Fibroblast of lung (primary cell): Measurements from ENCODE around the gene PCED1A. TPM values are rescaled to one million over a fixed set of nuclear protein-coding genes. Genes with fewer than 3 reads are reported as not detected.

Source experiments
- DNase-seq, 2 donors: peaks; one replicate each; pipeline versions ENCODE4 v3.0.0 to v3.0.0-alpha.2; 2010; ENCODE audit warnings: low read depth in 2 of 2
- H2AFZ ChIP-seq: 2 replicates; pipeline ENCODE4 v1.5.1; 2012; ENCODE audit warnings: low read length, control low read depth, inconsistent platforms
- H3K27ac ChIP-seq: 2 replicates; pipeline ENCODE4 v1.5.1; 2011; ENCODE audit warnings: low read length, control low read depth; ENCODE audit not compliant: insufficient read depth
- H3K27me3 ChIP-seq: 2 replicates; pipeline ENCODE4 v1.5.1; 2011; ENCODE audit warnings: mild to moderate bottlenecking, low read length; ENCODE audit not compliant: control insufficient read depth, insufficient read depth
- H3K36me3 ChIP-seq: 2 replicates; pipeline ENCODE4 v1.5.1; 2011; ENCODE audit warnings: low read length; ENCODE audit not compliant: control insufficient read depth, insufficient read depth
- H3K4me1 ChIP-seq: 2 replicates; pipeline ENCODE4 v1.5.1; 2011; ENCODE audit warnings: low read length; ENCODE audit not compliant: control insufficient read depth, insufficient read depth; ENCODE audit errors: extremely low read depth
- H3K4me2 ChIP-seq: 2 replicates; pipeline ENCODE4 v1.5.1; 2011; ENCODE audit warnings: low read length, control low read depth; ENCODE audit not compliant: insufficient read depth; ENCODE audit errors: extremely low read depth
- H3K4me3 ChIP-seq, 4 experiments: fragments of 200-600 bp in 1 of 4; sonication (generic) in 1 of 4; replicated peaks in 1 of 4; 2 replicates each; pipeline ENCODE4 v1.5.1; 2011 to 2016; ENCODE audit warnings: low read length in 4 of 4, low read depth in 3 of 4, mild to moderate bottlenecking in 3 of 4, control low read depth in 2 of 4, inconsistent platforms in 1 of 4, mixed read lengths in 1 of 4; ENCODE audit not compliant: insufficient read depth in 1 of 4; ENCODE audit errors: control extremely low read depth in 1 of 4
- H3K79me2 ChIP-seq: 2 replicates; pipeline ENCODE4 v1.5.1; 2012; ENCODE audit warnings: mild to moderate bottlenecking, low read length, inconsistent platforms; ENCODE audit not compliant: control insufficient read depth, insufficient read depth
- H3K9ac ChIP-seq: 2 replicates; pipeline ENCODE4 v1.5.1; 2011; ENCODE audit warnings: mild to moderate bottlenecking, low read length, control low read depth; ENCODE audit not compliant: insufficient read depth
- H3K9me3 ChIP-seq: 2 replicates; pipeline ENCODE4 v1.5.1; 2012; ENCODE audit warnings: low read depth, low read length; ENCODE audit not compliant: control insufficient read depth, insufficient read depth
- H4K20me1 ChIP-seq: 2 replicates; pipeline ENCODE4 v1.5.1; 2011; ENCODE audit warnings: low read length; ENCODE audit not compliant: control insufficient read depth, insufficient read depth; ENCODE audit errors: extremely low read depth
- CTCF ChIP-seq, 2 donors: IDR thresholded peaks in 1 of 2; conservative IDR thresholded peaks in 1 of 2; 1 replicate in 1 of 2; 2 replicates in 1 of 2; pipeline ENCODE4 v1.5.1; 2011 to 2012; ENCODE audit warnings: low read length in 2 of 2, control low read depth in 1 of 2, inconsistent platforms in 1 of 2, low read depth in 1 of 2, mild to moderate bottlenecking in 1 of 2
- EZH2 ChIP-seq: IDR thresholded peaks from 2 replicates; pipeline ENCODE4 v1.5.1; 2012; ENCODE audit warnings: low read length, control low read depth, mild to moderate bottlenecking; ENCODE audit errors: missing control alignments
- polyA minus RNA-seq: library from RNA; depleted of rRNA, polyadenylated mRNA; stranded (reverse); fragments of >200 nt; gene quantifications from 2 replicates; pipeline ENCODE4 v1.2.3, GENCODE V29; 2011; ENCODE audit warnings: low replicate concordance
- polyA plus RNA-seq, 2 donors: library from polyadenylated mRNA; depleted of rRNA in 1 of 2; stranded (reverse) in 1 of 2; unstranded in 1 of 2; fragments of >200 nt; gene quantifications; 2 replicates each; pipeline ENCODE4 v1.2.1, GENCODE V29; 2011 to 2012; ENCODE audit warnings: missing spikeins in 1 of 2
- total RNA-seq: library from RNA; depleted of rRNA; stranded (reverse); fragments of >200 nt; gene quantifications from 2 replicates; pipeline ENCODE4 v1.2.1, GENCODE V29; 2014

Gene PCED1A, protein sequence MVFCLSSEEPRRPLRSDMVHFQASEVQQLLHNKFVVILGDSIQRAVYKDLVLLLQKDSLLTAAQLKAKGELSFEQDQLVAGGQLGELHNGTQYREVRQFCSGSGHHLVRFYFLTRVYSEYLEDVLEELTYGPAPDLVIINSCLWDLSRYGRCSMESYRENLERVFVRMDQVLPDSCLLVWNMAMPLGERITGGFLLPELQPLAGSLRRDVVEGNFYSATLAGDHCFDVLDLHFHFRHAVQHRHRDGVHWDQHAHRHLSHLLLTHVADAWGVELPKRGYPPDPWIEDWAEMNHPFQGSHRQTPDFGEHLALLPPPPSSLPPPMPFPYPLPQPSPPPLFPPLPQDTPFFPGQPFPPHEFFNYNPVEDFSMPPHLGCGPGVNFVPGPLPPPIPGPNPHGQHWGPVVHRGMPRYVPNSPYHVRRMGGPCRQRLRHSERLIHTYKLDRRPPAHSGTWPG
- total RNA-seq (26.4 and 36.0 TPM in 2 replicates), polyA plus RNA-seq (10.3 and 16.4 TPM in 2 replicates), polyA minus RNA-seq (13.2 and 14.3 TPM in 2 replicates)
- 18.2 and 26.9 TPM in 2 replicates for polyA plus RNA-seq (2012)

DNA sequence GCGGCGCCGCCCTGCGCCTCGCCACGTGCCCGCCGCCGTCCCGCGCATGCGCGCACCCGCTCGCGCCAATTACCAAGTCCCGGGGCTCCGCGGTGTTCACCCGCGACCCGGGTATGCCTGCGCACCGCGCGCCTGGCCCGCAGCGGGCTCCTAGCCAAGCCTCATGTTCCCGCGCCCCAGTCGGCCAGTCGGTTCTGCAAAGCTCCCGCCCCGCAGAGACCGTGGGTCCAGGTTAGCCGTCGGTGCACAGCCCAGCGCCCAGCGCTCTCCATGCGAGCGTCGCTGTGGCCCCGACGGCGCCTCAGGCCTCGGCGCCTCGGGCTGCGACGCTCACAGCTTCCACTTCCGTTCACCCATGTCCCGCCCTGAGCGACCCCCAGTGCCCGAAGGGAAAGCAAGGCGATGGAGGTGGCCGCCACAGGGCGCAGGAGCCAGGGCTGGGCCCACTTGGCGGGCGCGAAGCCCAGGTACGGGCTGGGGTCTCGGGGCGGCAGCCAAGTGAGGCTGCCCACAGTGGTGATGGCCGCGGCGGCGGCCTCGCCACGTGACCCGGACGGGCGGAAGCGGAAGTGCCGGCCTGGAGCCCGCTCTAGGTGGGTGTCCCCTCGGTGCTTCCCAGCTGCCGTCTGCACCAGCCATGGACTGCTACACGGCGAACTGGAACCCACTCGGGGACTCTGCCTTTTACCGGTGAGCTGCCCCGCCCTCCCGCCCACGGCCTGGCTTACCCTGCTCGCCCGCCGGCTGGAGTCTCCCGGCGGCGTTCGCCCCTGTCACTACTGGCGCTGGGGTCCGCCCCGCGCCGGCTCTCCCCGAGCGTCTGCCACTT lies at the start of gene PCED1A, which contains the start of gene VPS16:
PCED1A (minus strand) TSS at position 518 of the 829 bp plus-strand sequence. CDS start 743 bp downstream, outside the sequence.
VPS16 (plus strand) TSS at position 608 of the 829 bp plus-strand sequence; CDS start at position 638, 30 bp downstream.
- H3K36me3 ChIP-seq = peaks cover 8% of the 10 kb centered on the region
- peak within 1 kb of the TSS; percentile 73 to 92 (median 82) for H3K4me3 ChIP-seq
- H3K27me3 ChIP-seq = no peaks in the 10 kb centered on the region
- peak within 1 kb of the TSS; percentile 94 for H2AFZ ChIP-seq
- peak within 1 kb of the TSS; percentile 96 for H3K27ac ChIP-seq
- peaks cover 11% of the 10 kb centered on the region for H3K79me2 ChIP-seq
- no peaks in the 10 kb centered on the region for H4K20me1 ChIP-seq
- H3K4me1 ChIP-seq = no peaks in the 10 kb centered on the region
- peak within 1 kb of the TSS; percentile 95 for H3K9ac ChIP-seq
- no peaks in the 10 kb centered on the region for H3K9me3 ChIP-seq
- TF ChIP-seq EZH2 (no peak), CTCF (conservative IDR thresholded peaks at IDR 0.05 in 1 of 2, IDR thresholded peaks at IDR 0.05 in 1 of 2; ENCODE audit: low read depth in 1 of 2, low read length in 2 of 2) (no peak)
- peak; percentile 85 to 86 for DNase-seq
- peak within 1 kb of the TSS; percentile 86 for H3K4me2 ChIP-seq

DNA sequence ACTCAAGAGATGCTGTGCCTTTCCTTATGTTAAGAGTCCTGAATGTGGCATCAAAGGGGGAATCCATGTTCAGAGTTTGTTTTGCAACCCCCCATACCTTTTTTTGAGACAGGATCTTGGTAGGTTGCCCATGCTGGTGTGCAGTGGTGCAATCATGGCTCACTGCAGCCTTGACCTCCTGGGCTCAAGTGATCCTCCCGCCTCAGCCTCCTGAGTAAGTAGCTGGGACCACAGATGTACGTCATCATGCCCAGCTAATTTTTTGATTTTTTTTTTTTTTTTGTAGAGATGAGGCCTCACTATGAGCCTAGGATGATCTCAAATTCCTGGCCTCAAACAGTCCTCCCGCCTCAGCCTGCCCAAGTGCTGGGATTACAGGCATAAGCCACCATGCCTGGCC lies 49.3 kb upstream of the PCED1A start:
- no peak for DNase-seq
- H3K27me3 ChIP-seq = no peaks in the 10 kb centered on the region
- H3K27ac ChIP-seq = no peak overlapping the region
- H3K4me3 ChIP-seq = no peak overlapping the region
- H4K20me1 ChIP-seq = no peaks in the 10 kb centered on the region
- no peaks in the 10 kb centered on the region for H3K9me3 ChIP-seq
- TF ChIP-seq EZH2 = no peak
- TF ChIP-seq CTCF (conservative IDR thresholded peaks at IDR 0.05 in 1 of 2, IDR thresholded peaks at IDR 0.05 in 1 of 2; ENCODE audit: low read depth in 1 of 2, low read length in 2 of 2) = no peak
- H2AFZ ChIP-seq = no peak overlapping the region
- no peaks in the 10 kb centered on the region for H3K4me1 ChIP-seq
- no peak overlapping the region for H3K9ac ChIP-seq
- no peak overlapping the region for H3K4me2 ChIP-seq
- H3K36me3 ChIP-seq = no peaks in the 10 kb centered on the region
- H3K79me2 ChIP-seq = peaks cover 44% of the 10 kb centered on the region

GRCh38 chr20:2889209-2889608 lies 48.8 kb upstream of the PCED1A start:
- TF ChIP-seq CTCF (conservative IDR thresholded peaks at IDR 0.05 in 1 of 2, IDR thresholded peaks at IDR 0.05 in 1 of 2; ENCODE audit: low read depth in 1 of 2, low read length in 2 of 2) (no peak), EZH2 (no peak)
- Histone ChIP-seq H3K36me3 (no peaks in the 10 kb centered on the region), H2AFZ (no peak overlapping the region), H3K4me1 (no peaks in the 10 kb centered on the region), H3K4me2 (no peak overlapping the region), H3K27me3 (no peaks in the 10 kb centered on the region), H3K4me3 (no peak overlapping the region), H3K79me2 (peaks cover 41% of the 10 kb centered on the region), H3K27ac (no peak overlapping the region), H3K9ac (no peak overlapping the region), H4K20me1 (no peaks in the 10 kb centered on the region), H3K9me3 (no peaks in the 10 kb centered on the region)
- no peak for DNase-seq
